HepG2 (cell line): Measurements from ENCODE around the gene ADPGK. TPM values are rescaled to one million over a fixed set of nuclear protein-coding genes. Genes with fewer than 3 reads are reported as not detected.
A peak's percentile ranks its signal among the peaks of the same experiment; 100 is the strongest.

ENCODE experiments used
- CBX1 ChIP-seq: IDR thresholded peaks from one replicate; pipeline ENCODE4 v1.6.1; 2016; ENCODE audit warnings: antibody characterized with exemption, low read depth
- GPBP1L1 ChIP-seq: sonication (generic); formaldehyde crosslinking; IDR thresholded peaks from 2 replicates; pipeline ENCODE4 v1.5.0; 2020; ENCODE audit warnings: mild to moderate bottlenecking, missing genetic modification reagents
- HMGXB4 ChIP-seq, 2 experiments: sonication (generic) in 1 of 2; formaldehyde crosslinking in 1 of 2; IDR thresholded peaks; 2 replicates each; pipeline versions ENCODE4 v1.4.0 to v1.6.1; 2018 to 2020; ENCODE audit warnings: missing genetic modification reagents in 2 of 2, borderline replicate concordance in 1 of 2, low read depth in 1 of 2, mild to moderate bottlenecking in 1 of 2, missing biosample characterization in 1 of 2
- KMT2A ChIP-seq: sonication (generic); formaldehyde crosslinking; IDR thresholded peaks from 2 replicates; pipeline ENCODE4 v1.4.0; 2020; ENCODE audit warnings: missing genetic modification reagents
- MEIS2 ChIP-seq: sonication (generic); formaldehyde crosslinking; IDR thresholded peaks from 2 replicates; pipeline ENCODE4 v1.9.0; 2021; ENCODE audit warnings: mild to moderate bottlenecking, missing genetic modification reagents
- POLR2A ChIP-seq, 2 experiments: IDR thresholded peaks; 2 replicates each; pipeline ENCODE4 v1.6.1; 2011; ENCODE audit warnings: low read depth in 2 of 2, low read length in 2 of 2, mild to moderate bottlenecking in 1 of 2, moderate library complexity in 1 of 2; ENCODE audit not compliant: insufficient read depth in 1 of 2
- RFX1 ChIP-seq: fragments of 450-650 bp; IDR thresholded peaks from 2 replicates; pipeline ENCODE4 v1.6.1; 2017
- SIN3A ChIP-seq: IDR thresholded peaks from 2 replicates; pipeline ENCODE4 v1.6.1; 2011; ENCODE audit warnings: low read depth, mild to moderate bottlenecking, control low read depth, low read length, borderline replicate concordance
- ZNF124 ChIP-seq: sonication (generic); formaldehyde crosslinking; IDR thresholded peaks from 2 replicates; pipeline ENCODE4 v1.4.0; 2020; ENCODE audit warnings: missing genetic modification reagents
- ZNF20 ChIP-seq: sonication (generic); formaldehyde crosslinking; IDR thresholded peaks from 2 replicates; pipeline ENCODE4 v1.4.0; 2020; ENCODE audit warnings: mild to moderate bottlenecking, moderate library complexity, missing genetic modification reagents
- ZNF274 ChIP-seq: sonication (generic); formaldehyde crosslinking; IDR thresholded peaks from 2 replicates; pipeline ENCODE4 v1.5.1; 2020; ENCODE audit warnings: mild to moderate bottlenecking, missing genetic modification reagents
- ZNF407 ChIP-seq: sonication (generic); formaldehyde crosslinking; IDR thresholded peaks from one replicate; pipeline ENCODE4 v1.5.1; 2020; ENCODE audit warnings: mild to moderate bottlenecking, missing genetic modification reagents; ENCODE audit errors: not compliant biosample characterization
- ZNF629 ChIP-seq: sonication (generic); formaldehyde crosslinking; conservative IDR thresholded peaks from 2 replicates; pipeline ENCODE4 v1.5.0; 2020; ENCODE audit warnings: missing genetic modification reagents
- ZSCAN21 ChIP-seq: sonication (generic); formaldehyde crosslinking; IDR thresholded peaks from 2 replicates; pipeline ENCODE4 v1.8.0; 2022; ENCODE audit warnings: mild to moderate bottlenecking, missing genetic modification reagents, moderate library complexity, borderline replicate concordance
- polyA plus RNA-seq, 8 experiments: library from polyadenylated mRNA; depleted of rRNA in 3 of 8; stranded (reverse) in 7 of 8; unstranded in 1 of 8; fragments of >200 nt; fragmentation: Illumina TruSeq in 4 of 8; extraction: Trizol in 4 of 8; gene quantifications; 2 replicates each; pipeline versions ENCODE4 v1.2.1 to v1.2.3, GENCODE V29; 2011 to 2016; ENCODE audit warnings: low read depth in 4 of 8, missing spikeins in 1 of 8, mixed read lengths in 1 of 8; ENCODE audit not compliant: insufficient read depth in 1 of 8
- total RNA-seq, 5 experiments: library from RNA; depleted of rRNA; stranded (reverse); fragments of >200 nt; fragmentation: Illumina TruSeq; extraction: Trizol; gene quantifications; 2 replicates each; pipeline ENCODE4 v1.2.3, GENCODE V29; 2016; ENCODE audit warnings: low read depth in 1 of 5
- TF ChIP-seq, protein P1 (sequence below): sonication (generic); formaldehyde crosslinking; IDR thresholded peaks from 2 replicates; pipeline ENCODE4 v1.4.0; 2020; ENCODE audit warnings: missing genetic modification reagents

ADPGK gene
- total and polyA plus RNA-seq, 2 of the 13 experiments (the other 11 are each of a cell fraction or from before 2014, with no cell fraction given): 61.6 to 67.5 TPM

DNA sequence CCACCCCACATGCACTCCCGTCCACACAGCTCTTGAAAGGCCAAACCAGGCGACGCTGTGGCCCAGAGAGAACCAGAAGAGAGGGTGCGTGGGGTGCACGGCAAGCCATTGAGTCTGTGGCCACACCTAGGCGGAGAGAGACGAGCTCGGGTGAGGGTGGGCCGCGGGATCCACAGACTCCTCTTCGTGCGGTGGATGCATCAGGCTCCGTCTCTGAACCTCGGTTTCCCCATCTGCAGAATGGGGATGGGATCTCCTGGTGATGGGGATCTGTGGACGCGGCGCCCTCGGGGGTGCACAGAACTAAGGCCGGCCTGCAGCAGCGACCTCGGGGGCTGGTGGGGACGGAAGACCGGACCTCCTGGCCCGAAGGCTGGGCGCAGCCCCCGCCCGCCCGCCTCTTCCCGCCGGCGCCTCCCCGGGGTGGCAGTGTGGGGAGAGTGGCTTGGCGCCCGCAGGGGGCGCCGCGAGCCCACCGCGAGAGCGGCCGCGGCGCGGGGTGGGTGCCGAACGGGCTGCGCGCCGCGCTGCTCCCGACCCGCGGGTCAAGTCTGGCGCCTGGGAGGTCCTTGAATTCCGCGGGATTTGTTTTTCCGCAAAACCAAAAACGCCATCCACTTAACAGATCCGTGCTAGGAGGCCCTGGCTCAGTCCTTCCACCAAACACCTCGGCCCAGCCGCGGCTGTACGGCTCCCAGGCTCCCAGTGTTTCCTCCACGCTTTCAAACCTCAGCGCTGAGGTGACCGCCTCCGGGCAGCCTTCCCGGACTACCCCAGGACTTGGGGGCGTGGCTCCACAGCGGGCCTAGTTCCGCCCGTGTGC is 13.2 kb upstream of the ADPGK start (continued):
- TF ChIP-seq ZNF20 (CRISPR knock-in tag) (no peak), ZNF124 (CRISPR knock-in tag) (no peak), ZNF629 (CRISPR knock-in tag) (peak; percentile 98), GPBP1L1 (CRISPR knock-in tag) (no peak), ZNF407 (no peak), KMT2A (no peak), MEIS2 (0 out of 2 replicates have a peak, but pooled peaks have one; percentile 18), ZNF274 (CRISPR knock-in tag) (no peak), RFX1 (no peak), SIN3A (peak; percentile 28; the same call in 1 of the 2 replicates), POLR2A (IDR thresholded peaks at IDR 0.05; ENCODE audit: insufficient read depth in 1 of 2, low read depth in 2 of 2, low read length in 2 of 2) (no peak), HMGXB4 (CRISPR knock-in tag; IDR thresholded peaks at IDR 0.05; ENCODE audit: borderline replicate concordance in 1 of 2, low read depth in 1 of 2) (peak; percentile 14 to 30; a peak in 2 of 4 replicates), CBX1 (no peak), ZSCAN21 (CRISPR knock-in tag) (0 out of 2 replicates have a peak, but pooled peaks have one; percentile 24)
- TF ChIP-seq, protein P1, sequence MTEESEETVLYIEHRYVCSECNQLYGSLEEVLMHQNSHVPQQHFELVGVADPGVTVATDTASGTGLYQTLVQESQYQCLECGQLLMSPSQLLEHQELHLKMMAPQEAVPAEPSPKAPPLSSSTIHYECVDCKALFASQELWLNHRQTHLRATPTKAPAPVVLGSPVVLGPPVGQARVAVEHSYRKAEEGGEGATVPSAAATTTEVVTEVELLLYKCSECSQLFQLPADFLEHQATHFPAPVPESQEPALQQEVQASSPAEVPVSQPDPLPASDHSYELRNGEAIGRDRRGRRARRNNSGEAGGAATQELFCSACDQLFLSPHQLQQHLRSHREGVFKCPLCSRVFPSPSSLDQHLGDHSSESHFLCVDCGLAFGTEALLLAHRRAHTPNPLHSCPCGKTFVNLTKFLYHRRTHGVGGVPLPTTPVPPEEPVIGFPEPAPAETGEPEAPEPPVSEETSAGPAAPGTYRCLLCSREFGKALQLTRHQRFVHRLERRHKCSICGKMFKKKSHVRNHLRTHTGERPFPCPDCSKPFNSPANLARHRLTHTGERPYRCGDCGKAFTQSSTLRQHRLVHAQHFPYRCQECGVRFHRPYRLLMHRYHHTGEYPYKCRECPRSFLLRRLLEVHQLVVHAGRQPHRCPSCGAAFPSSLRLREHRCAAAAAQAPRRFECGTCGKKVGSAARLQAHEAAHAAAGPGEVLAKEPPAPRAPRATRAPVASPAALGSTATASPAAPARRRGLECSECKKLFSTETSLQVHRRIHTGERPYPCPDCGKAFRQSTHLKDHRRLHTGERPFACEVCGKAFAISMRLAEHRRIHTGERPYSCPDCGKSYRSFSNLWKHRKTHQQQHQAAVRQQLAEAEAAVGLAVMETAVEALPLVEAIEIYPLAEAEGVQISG (CRISPR knock-in tag): no peak
